ENCODE data around the gene TATDN2.
"Not testable (repeated sequence)": the region's sequence is repeated elsewhere in the genome, so short reads cannot be mapped to it uniquely, and the experiment has no call there.

The TATDN2 gene

DNA sequence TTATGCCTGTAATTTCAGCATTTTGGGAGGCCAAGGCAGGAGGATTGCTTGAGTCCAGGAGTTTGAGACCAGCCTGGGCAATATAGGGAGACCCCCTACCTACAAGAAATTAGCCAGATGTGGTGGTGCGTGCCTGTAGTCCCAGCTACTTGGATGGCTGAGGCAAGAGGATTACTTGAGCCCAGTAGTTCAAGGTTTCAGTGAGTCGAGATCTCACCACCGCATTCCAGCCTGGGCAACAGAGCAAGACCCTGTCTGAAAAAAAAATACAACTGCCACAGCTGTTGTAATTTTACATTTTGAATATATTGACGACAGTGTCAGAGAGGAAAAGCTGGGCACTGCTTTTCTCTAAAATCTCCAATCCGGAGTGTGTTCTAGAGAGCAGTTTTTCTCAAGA, 21.2 kb downstream of the TATDN2 start:
- H3K4me2 ChIP-seq = no peak overlapping the region
- TF ChIP-seq Cebpa-rat (IDR thresholded peaks at IDR 0.05) = no peak
- H3K9me3 ChIP-seq (replicated peaks in 1 of 11) = no peaks in the 10 kb centered on the region
- no peaks in the 10 kb centered on the region for H3K27me3 ChIP-seq
- H3K36me3 ChIP-seq = peaks cover 77 to 100% (median 99%) of the 10 kb centered on the region in 11 experiments
- H4K20me1 ChIP-seq = peaks cover 98 to 100% (median 100%) of the 10 kb centered on the region in 11 experiments
- peaks cover 20 to 49% (median 26%) of the 10 kb centered on the region in 10 experiments for H3K4me1 ChIP-seq
- H3K4me3 ChIP-seq = no peak overlapping the region
- no peak overlapping the region for H3K9ac ChIP-seq
- no peak overlapping the region for H3K27ac ChIP-seq

DNA sequence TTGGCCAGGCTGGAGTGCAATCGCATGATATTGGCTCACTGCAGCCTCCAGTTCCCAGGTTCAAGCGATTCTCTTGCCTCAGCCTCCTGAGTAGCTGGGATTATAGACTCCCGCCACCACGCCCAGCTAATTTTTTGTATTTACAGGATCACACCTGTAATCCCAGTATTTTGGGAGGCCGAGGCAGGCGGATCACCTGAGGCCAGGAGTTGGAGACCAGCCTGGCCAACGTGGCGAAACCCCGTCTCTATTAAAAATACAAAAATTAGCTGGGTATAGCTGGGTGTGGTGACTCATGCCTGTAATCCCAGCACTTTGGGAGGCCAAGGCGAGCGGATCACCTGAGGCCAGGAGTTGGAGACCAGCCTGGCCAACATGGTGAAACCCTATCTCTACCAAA, 24.2 kb downstream of the TATDN2 start:
- peaks cover 29 to 47% (median 39%) of the 10 kb centered on the region in 10 experiments for H3K4me1 ChIP-seq
- H3K4me2 ChIP-seq = peak overlapping the region; percentile 58 to 85 (median 75); a peak in 21 of 22 replicates
- H4K20me1 ChIP-seq = peaks cover 99 to 100% (median 100%) of the 10 kb centered on the region in 11 experiments
- H3K4me3 ChIP-seq; H3K27me3 ChIP-seq; H3K9me3 ChIP-seq (replicated peaks in 1 of 11); H3K27ac ChIP-seq: not testable (repeated sequence)
- H3K36me3 ChIP-seq = peaks cover 80 to 100% (median 100%) of the 10 kb centered on the region in 11 experiments
- 0 out of 22 replicates have a peak overlapping the region, but pooled peaks of 1 of the 11 experiments have one; percentile 15 for H3K9ac ChIP-seq

DNA sequence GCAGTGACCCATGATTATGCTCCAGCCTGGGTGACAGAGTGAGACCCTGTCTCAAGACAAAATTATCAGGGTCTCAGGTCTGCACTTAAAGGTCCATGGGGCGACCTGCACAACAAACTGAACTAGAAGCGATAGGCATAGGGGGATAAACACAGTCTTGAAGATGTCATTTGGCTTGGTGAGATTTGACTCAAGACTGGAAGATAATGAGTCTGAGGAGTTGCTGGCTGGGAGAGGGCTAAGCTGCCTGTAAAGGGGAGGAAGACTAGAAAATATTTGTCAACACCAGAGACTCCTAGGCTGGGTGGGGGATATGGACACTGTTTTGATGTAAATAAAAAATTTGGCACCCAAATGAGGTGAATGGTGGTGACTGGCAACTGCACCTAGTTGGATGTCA, 24.7 kb downstream of the TATDN2 start:
- Histone ChIP-seq H3K4me2 (peak overlapping the region; percentile 58 to 85 (median 75)), H4K20me1 (peaks cover 99 to 100% (median 100%) of the 10 kb centered on the region in 11 experiments)
- TF ChIP-seq Cebpa-rat (IDR thresholded peaks at IDR 0.05) = no peak

DNA sequence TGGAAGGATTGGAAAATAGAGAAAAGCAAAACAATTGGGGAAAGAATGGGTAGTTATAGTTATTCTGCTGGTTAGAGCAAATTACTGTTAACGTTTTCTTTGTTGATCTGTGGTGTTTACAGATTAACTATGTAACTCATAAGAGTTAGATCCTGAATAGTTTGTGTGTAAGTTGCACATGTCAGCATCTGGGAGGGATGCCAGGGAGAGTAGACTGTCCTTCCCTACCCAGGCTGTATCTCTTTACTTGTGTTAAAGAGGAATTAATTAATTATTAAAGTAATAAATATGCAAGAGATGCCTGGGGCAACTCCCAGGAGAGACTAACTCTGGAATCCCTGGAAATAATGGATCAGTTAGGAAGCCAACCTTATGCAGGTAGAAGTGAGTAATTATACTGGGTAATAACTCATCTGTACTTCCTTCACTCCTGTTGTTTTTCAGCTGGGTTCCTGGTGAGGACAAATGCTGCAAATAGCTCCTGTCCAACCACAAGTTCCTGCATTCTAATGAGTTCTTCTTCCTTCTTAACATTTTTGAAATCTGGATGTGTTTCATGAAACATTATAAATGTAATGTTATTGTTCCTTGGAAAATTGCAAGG, 25.5 kb downstream of the TATDN2 start:
- H4K20me1 ChIP-seq = peaks cover 99 to 100% (median 100%) of the 10 kb centered on the region in 11 experiments
- peak overlapping the region in 10 of 11 experiments; percentile 0 to 49 (median 24); a peak in 11 of 22 replicates for H3K9ac ChIP-seq
- TF ChIP-seq Cebpa-rat (IDR thresholded peaks at IDR 0.05) = no peak
- peak overlapping the region in 3 of 11 experiments; percentile 15 to 49 (median 28); a peak in 6 of 22 replicates for H3K27ac ChIP-seq
- H3K4me3 ChIP-seq = 0 out of 20 replicates have a peak overlapping the region, but pooled peaks of 2 of the 10 experiments have one; percentile 13 to 26
- H3K4me2 ChIP-seq = peak overlapping the region; percentile 58 to 85 (median 75)
- H3K4me1 ChIP-seq = peaks cover 37 to 49% (median 39%) of the 10 kb centered on the region in 10 experiments
- H3K27me3 ChIP-seq = no peaks in the 10 kb centered on the region
- H3K36me3 ChIP-seq = peaks cover 84 to 100% (median 100%) of the 10 kb centered on the region in 11 experiments
- H3K9me3 ChIP-seq (replicated peaks in 1 of 11) = no peaks in the 10 kb centered on the region

More for the DNA sequence above, 24.7 kb downstream of the TATDN2 start:
- no peak overlapping the region for H3K4me3 ChIP-seq
- H3K27ac ChIP-seq = peak overlapping the region in 5 of 11 experiments; percentile 3 to 49 (median 15); a peak in 2 of 22 replicates
- H3K9ac ChIP-seq = peak overlapping the region in 10 of 11 experiments; percentile 5 to 49 (median 24); a peak in 10 of 22 replicates
- H3K4me1 ChIP-seq = peaks cover 34 to 49% (median 39%) of the 10 kb centered on the region in 10 experiments
- H3K9me3 ChIP-seq (replicated peaks in 1 of 11) = no peaks in the 10 kb centered on the region
- H3K27me3 ChIP-seq = no peaks in the 10 kb centered on the region
- H3K36me3 ChIP-seq = peaks cover 82 to 100% (median 100%) of the 10 kb centered on the region in 11 experiments

DNA sequence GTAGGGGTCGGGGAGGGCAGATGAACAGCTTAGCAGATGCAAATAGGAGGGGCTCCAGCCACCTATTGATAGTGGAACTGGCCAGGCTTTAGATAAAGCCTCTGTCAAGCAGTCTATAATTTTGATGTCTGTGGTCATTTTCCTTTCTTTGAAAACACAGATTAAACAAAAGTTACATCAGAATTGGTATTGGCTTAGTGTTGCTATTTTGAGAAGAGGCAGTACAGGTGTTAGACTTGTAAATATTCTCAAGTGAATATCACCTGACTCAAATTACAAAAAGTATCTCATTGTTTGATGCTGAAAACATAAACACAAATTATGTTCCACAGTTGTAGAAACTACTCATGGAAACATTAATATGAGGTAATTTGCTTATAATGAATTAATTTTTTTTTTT, 26.3 kb downstream of the TATDN2 start:
- no peaks in the 10 kb centered on the region for H3K27me3 ChIP-seq
- no peak overlapping the region for H3K9ac ChIP-seq
- no peaks in the 10 kb centered on the region for H3K9me3 ChIP-seq (replicated peaks in 1 of 11)
- peaks cover 92 to 100% (median 96%) of the 10 kb centered on the region in 11 experiments for H4K20me1 ChIP-seq
- H3K36me3 ChIP-seq = peaks cover 84 to 100% (median 98%) of the 10 kb centered on the region in 11 experiments
- peak overlapping the region; percentile 58 to 85 (median 75); a peak in 19 of 22 replicates for H3K4me2 ChIP-seq
- TF ChIP-seq Cebpa-rat (IDR thresholded peaks at IDR 0.05) = no peak
- H3K4me1 ChIP-seq = peaks cover 38 to 49% (median 43%) of the 10 kb centered on the region in 10 experiments
- H3K4me3 ChIP-seq = no peak overlapping the region
- H3K27ac ChIP-seq = no peak overlapping the region; a peak in 1 of 22 replicates

DNA sequence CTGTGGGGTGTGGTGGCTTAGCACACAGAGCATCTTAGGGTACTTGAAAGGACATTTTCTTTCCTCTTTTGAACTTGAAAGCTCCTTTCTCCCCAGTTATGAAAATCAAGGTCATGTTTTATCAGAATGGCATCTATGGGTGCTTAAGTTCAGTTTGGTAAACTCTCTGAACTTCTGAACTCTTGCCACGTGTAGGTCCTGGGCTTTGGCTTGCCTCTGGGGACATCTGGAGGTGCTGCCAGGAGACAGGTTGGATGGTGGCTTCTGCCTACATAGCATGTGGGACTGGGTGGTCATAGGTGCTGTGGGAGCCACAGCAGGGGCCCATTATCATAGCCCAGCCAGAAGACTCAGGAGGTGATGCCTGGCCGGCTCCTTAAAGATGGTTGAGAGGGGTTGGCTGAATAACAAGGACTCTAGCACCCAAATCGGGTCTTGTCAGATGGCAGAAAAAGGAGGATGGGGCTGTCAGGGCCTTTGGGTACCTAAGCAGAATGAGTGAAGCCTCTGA, 28.9 kb downstream of the TATDN2 start:
- H3K4me2 ChIP-seq = peak overlapping the region in 6 of 11 experiments; percentile 3 to 38 (median 12); a peak in 5 of 22 replicates

DNA sequence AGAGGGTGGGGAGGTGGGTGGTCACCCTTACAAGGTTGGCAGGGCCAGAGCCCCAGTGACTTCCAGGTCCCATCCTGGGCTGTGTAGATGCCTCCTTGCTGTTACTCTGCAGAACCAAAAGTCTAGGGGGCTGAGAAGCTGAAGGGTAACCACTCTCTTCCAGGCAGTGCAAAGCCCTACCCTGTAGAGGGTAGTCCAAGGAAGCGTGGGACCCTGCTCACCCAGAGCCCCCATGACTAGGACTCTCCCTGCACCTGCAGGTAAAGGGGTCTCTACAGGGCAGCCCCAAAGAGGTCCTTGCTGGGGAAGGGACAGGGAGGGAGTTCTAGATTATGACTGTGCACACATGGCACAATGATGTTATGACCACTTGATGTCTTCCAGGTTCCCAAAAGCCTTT, 30.2 kb downstream of the TATDN2 start:
- no peak overlapping the region; a peak in 1 of 22 replicates for H3K27ac ChIP-seq
- no peak overlapping the region for H3K4me3 ChIP-seq
- H3K4me2 ChIP-seq = peak overlapping the region in 1 of 11 experiments; percentile 10; a peak in 1 of 22 replicates
- peaks cover 52 to 70% (median 65%) of the 10 kb centered on the region in 10 experiments for H3K4me1 ChIP-seq
- no peak for TF ChIP-seq Cebpa-rat (IDR thresholded peaks at IDR 0.05)
- no peaks in the 10 kb centered on the region for H3K27me3 ChIP-seq
- H3K9me3 ChIP-seq (replicated peaks in 1 of 11) = no peaks in the 10 kb centered on the region
- peak overlapping the region in 2 of 11 experiments; percentile 1 to 38; a peak in 1 of 22 replicates for H3K9ac ChIP-seq
- peaks cover 83 to 96% (median 91%) of the 10 kb centered on the region in 11 experiments for H3K36me3 ChIP-seq
- peaks cover 53 to 86% (median 72%) of the 10 kb centered on the region in 11 experiments for H4K20me1 ChIP-seq

More for the DNA sequence above, 28.9 kb downstream of the TATDN2 start:
- peaks cover 76 to 96% (median 93%) of the 10 kb centered on the region in 11 experiments for H3K36me3 ChIP-seq
- no peak overlapping the region for H3K4me3 ChIP-seq
- no peak overlapping the region for H3K9ac ChIP-seq
- H4K20me1 ChIP-seq = peaks cover 66 to 96% (median 84%) of the 10 kb centered on the region in 11 experiments
- H3K27ac ChIP-seq = peak overlapping the region in 1 of 11 experiments; percentile 3; a peak in 1 of 22 replicates
- TF ChIP-seq Cebpa-rat (IDR thresholded peaks at IDR 0.05) = no peak
- no peaks in the 10 kb centered on the region for H3K27me3 ChIP-seq
- peaks cover 52 to 70% (median 64%) of the 10 kb centered on the region in 10 experiments for H3K4me1 ChIP-seq
- no peaks in the 10 kb centered on the region for H3K9me3 ChIP-seq (replicated peaks in 1 of 11)

DNA sequence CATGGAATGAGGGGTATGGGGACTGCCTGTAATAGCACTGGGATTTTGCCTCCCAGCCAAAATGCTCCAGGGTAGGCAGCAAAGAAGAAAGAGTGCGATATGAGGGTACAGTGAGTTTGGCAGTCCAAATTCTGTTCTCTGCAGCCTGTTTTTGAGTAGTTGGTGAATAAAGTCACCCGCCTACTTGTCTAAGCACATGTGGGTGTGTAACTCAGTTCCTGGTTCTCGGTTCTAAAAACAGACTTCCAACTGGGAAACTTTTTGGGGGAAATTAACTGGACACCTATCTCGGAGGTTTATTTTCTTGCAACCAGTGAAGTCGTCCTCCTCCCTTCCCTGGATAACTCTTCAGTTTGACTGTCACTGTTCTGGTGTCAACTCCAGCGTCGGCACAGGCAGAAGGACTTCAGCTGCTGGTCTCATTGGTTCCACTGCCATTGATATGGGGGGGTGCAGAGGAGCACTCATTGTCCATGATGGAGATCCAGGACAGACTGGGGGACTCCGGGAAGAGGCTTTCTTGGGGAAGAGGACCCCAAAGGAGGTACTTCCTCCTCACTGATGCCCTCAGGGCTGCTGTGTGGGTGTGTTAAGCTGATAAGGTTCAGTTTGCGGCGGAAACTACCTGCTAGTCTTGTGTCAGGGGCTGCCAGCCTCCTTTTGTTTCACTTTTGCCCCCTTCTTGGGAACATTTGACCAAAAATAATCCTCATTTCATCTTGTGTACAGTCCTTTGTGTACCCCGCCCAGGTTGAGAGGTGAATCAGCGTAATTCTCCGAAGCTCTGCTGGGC, 31.3 kb downstream of the TATDN2 start:
- Histone ChIP-seq H3K27me3 (no peaks in the 10 kb centered on the region), H3K36me3 (peaks cover 82 to 93% (median 89%) of the 10 kb centered on the region in 11 experiments)

More for the DNA sequence above, 31.3 kb downstream of the TATDN2 start:
- Histone ChIP-seq H3K27ac (no peak overlapping the region; a peak in 2 of 22 replicates), H3K4me1 (peaks cover 52 to 70% (median 65%) of the 10 kb centered on the region in 10 experiments), H3K4me3 (no peak overlapping the region), H3K9me3 (replicated peaks in 1 of 11) (no peaks in the 10 kb centered on the region), H3K4me2 (no peak overlapping the region), H4K20me1 (peaks cover 42 to 86% (median 62%) of the 10 kb centered on the region in 11 experiments), H3K9ac (no peak overlapping the region)
- no peak for TF ChIP-seq Cebpa-rat (IDR thresholded peaks at IDR 0.05)

All from BLaER1 treated with 17β-estradiol and CSF1 and Interleukin-3, amounts not matched to agents 10 nM and 100 nM (cell line).